ENCODE results near the gene TTLL11.

- TF ChIP-seq CTCF (IDR thresholded peaks at IDR 0.05): no peak
- TF ChIP-seq POLR2A (IDR thresholded peaks at IDR 0.05): no peak
- no peak for TF ChIP-seq EP300 (IDR thresholded peaks at IDR 0.05)
- no peak for TF ChIP-seq POLR2AphosphoS5 (IDR thresholded peaks at IDR 0.05)
Measured at GRCh38 chr9:121985792-121986494, 107.2 kb downstream of the TTLL11 start.

All from gastroesophageal sphincter (tissue), 3 donors.